ENCODE measurements around the gene APBB1.
A peak's percentile ranks its signal among the peaks of the same experiment; 100 is the strongest.

Gene APBB1

GRCh38 chr11:6354651-6355485 lies 64.0 kb downstream of the APBB1 start:
- TF ChIP-seq TAF1 (IDR thresholded peaks at IDR 0.05; ENCODE audit: low read depth) (no peak), USF1 (IDR thresholded peaks at IDR 0.05) (no peak), MAX (IDR thresholded peaks at IDR 0.05) (no peak), EP300 (IDR thresholded peaks at IDR 0.05; ENCODE audit: borderline replicate concordance) (no peak), CEBPB (IDR thresholded peaks at IDR 0.05) (no peak), TCF12 (IDR thresholded peaks at IDR 0.05; ENCODE audit: low read depth) (no peak), TEAD4 (IDR thresholded peaks at IDR 0.05) (no peak), YY1 (IDR thresholded peaks at IDR 0.05; ENCODE audit: low read depth) (no peak), FOXM1 (IDR thresholded peaks at IDR 0.05; ENCODE audit: borderline replicate concordance, low read depth) (no peak), ZBTB7A (IDR thresholded peaks at IDR 0.05; ENCODE audit: low read depth) (no peak), CREB1 (IDR thresholded peaks at IDR 0.05; ENCODE audit: low read depth) (no peak), NFIC (IDR thresholded peaks at IDR 0.05) (no peak), EGR1 (IDR thresholded peaks at IDR 0.05) (no peak), RAD21 (IDR thresholded peaks at IDR 0.05; ENCODE audit: low read depth) (no peak)
- TF ChIP-seq, protein P1, sequence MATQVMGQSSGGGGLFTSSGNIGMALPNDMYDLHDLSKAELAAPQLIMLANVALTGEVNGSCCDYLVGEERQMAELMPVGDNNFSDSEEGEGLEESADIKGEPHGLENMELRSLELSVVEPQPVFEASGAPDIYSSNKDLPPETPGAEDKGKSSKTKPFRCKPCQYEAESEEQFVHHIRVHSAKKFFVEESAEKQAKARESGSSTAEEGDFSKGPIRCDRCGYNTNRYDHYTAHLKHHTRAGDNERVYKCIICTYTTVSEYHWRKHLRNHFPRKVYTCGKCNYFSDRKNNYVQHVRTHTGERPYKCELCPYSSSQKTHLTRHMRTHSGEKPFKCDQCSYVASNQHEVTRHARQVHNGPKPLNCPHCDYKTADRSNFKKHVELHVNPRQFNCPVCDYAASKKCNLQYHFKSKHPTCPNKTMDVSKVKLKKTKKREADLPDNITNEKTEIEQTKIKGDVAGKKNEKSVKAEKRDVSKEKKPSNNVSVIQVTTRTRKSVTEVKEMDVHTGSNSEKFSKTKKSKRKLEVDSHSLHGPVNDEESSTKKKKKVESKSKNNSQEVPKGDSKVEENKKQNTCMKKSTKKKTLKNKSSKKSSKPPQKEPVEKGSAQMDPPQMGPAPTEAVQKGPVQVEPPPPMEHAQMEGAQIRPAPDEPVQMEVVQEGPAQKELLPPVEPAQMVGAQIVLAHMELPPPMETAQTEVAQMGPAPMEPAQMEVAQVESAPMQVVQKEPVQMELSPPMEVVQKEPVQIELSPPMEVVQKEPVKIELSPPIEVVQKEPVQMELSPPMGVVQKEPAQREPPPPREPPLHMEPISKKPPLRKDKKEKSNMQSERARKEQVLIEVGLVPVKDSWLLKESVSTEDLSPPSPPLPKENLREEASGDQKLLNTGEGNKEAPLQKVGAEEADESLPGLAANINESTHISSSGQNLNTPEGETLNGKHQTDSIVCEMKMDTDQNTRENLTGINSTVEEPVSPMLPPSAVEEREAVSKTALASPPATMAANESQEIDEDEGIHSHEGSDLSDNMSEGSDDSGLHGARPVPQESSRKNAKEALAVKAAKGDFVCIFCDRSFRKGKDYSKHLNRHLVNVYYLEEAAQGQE (IDR thresholded peaks at IDR 0.05; ENCODE audit: low read depth) = no peak

GRCh38 chr11:6353367-6353987 lies 65.4 kb downstream of the APBB1 start:
- TF ChIP-seq CEBPB (IDR thresholded peaks at IDR 0.05) = no peak
- TF ChIP-seq TEAD4 (IDR thresholded peaks at IDR 0.05) = no peak
- TF ChIP-seq RAD21 (IDR thresholded peaks at IDR 0.05; ENCODE audit: low read depth) = peak; percentile 97
- TF ChIP-seq NFIC (IDR thresholded peaks at IDR 0.05) = peak; percentile 88

DNA sequence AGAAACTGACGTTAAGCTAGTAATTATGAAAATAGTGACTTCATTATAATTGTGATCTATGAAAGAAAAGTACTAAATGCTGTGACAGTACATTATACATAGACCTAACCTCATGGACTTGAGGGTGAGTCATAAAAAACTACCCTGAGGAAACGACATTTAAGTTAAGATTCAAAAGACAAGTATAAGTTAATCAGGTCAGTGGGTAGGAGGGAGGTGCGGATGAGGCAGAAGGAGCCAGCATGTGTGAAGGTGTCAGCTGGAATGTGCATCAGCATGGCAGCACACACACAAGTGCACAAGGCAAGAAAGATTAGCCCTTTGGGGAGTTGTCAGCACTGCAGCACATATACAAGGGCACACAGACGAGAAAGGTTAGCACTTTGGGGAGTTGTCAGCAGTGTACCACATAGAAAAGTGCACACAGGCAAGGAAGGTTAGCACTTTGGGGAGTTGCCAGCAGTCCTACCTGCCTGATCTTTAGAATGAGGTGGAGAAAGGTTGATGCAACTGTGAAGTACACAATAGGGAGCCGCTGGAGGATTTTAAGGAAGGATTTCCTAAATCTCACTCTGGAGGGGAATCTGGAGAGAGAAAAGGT lies 67.0 kb downstream of the APBB1 start:
- TF ChIP-seq YY1 (IDR thresholded peaks at IDR 0.05; ENCODE audit: low read depth) (no peak), MAX (IDR thresholded peaks at IDR 0.05) (no peak), TCF12 (IDR thresholded peaks at IDR 0.05; ENCODE audit: low read depth) (no peak), EGR1 (IDR thresholded peaks at IDR 0.05) (no peak), CREB1 (IDR thresholded peaks at IDR 0.05; ENCODE audit: low read depth) (no peak), CEBPB (IDR thresholded peaks at IDR 0.05) (no peak), TEAD4 (IDR thresholded peaks at IDR 0.05) (no peak), ZBTB7A (IDR thresholded peaks at IDR 0.05; ENCODE audit: low read depth) (no peak), RAD21 (IDR thresholded peaks at IDR 0.05; ENCODE audit: low read depth) (no peak), USF1 (IDR thresholded peaks at IDR 0.05) (no peak), EP300 (IDR thresholded peaks at IDR 0.05; ENCODE audit: borderline replicate concordance) (no peak), NFIC (IDR thresholded peaks at IDR 0.05) (no peak), TAF1 (IDR thresholded peaks at IDR 0.05; ENCODE audit: low read depth) (no peak), FOXM1 (IDR thresholded peaks at IDR 0.05; ENCODE audit: borderline replicate concordance, low read depth) (no peak)
- TF ChIP-seq, protein P1 (IDR thresholded peaks at IDR 0.05; ENCODE audit: low read depth) = no peak

- no peak for TF ChIP-seq YY1 (IDR thresholded peaks at IDR 0.05; ENCODE audit: low read depth)
- TF ChIP-seq EP300 (IDR thresholded peaks at IDR 0.05; ENCODE audit: borderline replicate concordance) = no peak
- TF ChIP-seq FOXM1 (IDR thresholded peaks at IDR 0.05; ENCODE audit: borderline replicate concordance, low read depth) = no peak
- TF ChIP-seq NFIC (IDR thresholded peaks at IDR 0.05) = no peak
- no peak for TF ChIP-seq EGR1 (IDR thresholded peaks at IDR 0.05)
- TF ChIP-seq CEBPB (IDR thresholded peaks at IDR 0.05) = no peak
- no peak for TF ChIP-seq RAD21 (IDR thresholded peaks at IDR 0.05; ENCODE audit: low read depth)
- no peak for TF ChIP-seq TAF1 (IDR thresholded peaks at IDR 0.05; ENCODE audit: low read depth)
- TF ChIP-seq CREB1 (IDR thresholded peaks at IDR 0.05; ENCODE audit: low read depth) = no peak
- TF ChIP-seq MAX (IDR thresholded peaks at IDR 0.05) = no peak
- no peak for TF ChIP-seq ZBTB7A (IDR thresholded peaks at IDR 0.05; ENCODE audit: low read depth)
- no peak for TF ChIP-seq USF1 (IDR thresholded peaks at IDR 0.05)
- no peak for TF ChIP-seq TCF12 (IDR thresholded peaks at IDR 0.05; ENCODE audit: low read depth)
- TF ChIP-seq, protein P1 (IDR thresholded peaks at IDR 0.05; ENCODE audit: low read depth) = no peak
- no peak for TF ChIP-seq TEAD4 (IDR thresholded peaks at IDR 0.05)
These were observed 68.4 kb downstream of the APBB1 start for GRCh38 chr11:6350486-6350885.
